Activated naive CD4-positive, alpha-beta T cell treated with anti-CD3 and anti-CD28 coated beads, Interleukin-2, amount 10 ng/mL, durations not matched to agents 5 hours and 36 hours (primary cell): ENCODE results near the gene PHYH. TPM values are rescaled to one million over a fixed set of nuclear protein-coding genes. Genes with fewer than 3 reads are reported as not detected.

Source experiments
- total RNA-seq, 2 experiments: library from RNA; stranded (reverse); gene quantifications; one replicate each; pipeline ENCODE4 v1.2.3, GENCODE V29; 2021

Gene PHYH
- 10 to 100 TPM in 1 of 2 experiments, 1 to 10 TPM in 1; 9.8 to 11.3 TPM for total RNA-seq

DNA sequence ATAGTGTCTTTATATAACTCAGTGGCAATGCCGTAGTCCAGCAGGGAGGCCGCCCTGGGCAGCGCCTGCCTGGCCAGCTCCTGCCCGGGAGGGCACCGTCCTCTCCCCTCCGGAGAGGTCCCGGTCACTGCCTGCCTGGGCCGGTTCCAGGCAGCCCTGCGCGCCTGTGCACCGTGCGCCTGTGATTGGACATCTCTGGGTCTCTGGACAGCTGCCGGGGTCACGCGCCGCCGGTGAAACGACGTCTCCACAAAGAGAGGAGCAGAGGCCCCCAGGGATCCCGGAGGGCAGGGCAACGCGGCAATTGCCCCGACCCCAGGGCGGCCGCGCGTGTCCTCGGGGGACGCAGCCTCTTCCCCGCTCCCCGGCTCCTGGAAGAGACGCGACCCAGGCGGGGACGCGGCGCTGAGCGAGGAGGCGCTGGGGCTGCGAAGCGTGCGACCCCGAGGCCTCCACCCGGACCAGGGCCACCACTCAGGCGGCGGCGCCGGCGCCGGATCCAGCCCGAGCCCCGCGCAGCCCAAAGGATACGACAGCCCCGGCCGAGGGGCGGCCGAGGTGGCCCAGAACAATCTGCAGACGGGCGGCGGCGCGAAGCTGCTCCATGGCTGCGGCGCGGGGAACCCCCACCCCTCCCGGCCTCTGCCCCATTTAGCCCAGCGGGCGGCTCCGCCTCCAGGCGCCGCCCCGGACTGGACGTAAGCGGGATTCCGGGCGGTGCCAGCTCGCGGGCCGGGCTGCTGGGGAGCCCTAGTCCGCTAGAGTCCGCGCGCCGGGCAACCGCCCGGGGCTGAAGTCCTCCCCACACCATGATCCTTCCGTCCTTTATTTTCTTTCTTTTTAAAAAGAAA, at the start of gene PHYH:
Gene PHYH (minus strand): TSS at position 628 of the 851 bp plus-strand sequence. CDS start 22 bp downstream, at position 606.

DNA sequence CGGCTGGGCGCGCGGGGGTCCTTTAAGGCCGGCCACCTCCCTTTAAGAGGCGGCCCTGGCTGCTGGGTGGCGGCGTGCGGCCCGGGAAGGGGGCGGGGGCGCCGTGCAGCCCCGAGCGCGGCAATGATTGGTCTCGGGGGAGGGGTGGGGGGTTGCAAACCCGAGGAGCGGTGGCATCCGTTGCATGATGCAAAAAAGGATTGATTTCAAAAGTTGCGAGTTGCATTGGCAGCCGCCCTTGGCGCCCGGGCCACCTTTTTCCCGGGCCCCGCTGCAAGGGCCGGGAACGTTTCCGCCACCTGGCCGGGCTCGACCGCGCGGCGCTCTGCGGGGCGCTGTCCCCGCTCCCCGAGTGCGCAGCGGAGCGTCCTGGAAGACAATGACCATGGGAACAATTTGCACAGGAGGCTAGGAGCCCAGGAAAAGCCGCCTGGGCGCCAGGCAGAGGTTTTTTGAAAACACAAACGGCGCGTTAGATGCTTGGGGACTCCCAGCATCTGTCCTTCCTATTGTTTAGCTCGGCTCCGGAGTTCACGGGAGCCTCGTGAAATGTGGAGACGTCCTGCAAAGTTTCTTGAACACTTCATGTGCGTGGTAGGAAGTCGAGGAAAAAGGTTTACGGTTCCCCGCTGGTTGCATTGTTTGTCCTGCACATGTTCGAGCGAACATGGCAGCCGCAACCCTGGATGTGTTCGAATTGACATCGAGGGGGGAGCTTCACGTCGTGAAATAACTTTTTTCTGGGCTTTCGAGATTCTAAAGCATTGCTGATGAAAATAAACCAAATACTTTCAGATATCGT, 48.6 kb upstream of the PHYH start, which contains the start of gene SEPHS1:
Gene SEPHS1 (minus strand): TSS at position 78 of the 802 bp plus-strand sequence. CDS start 3,343 bp downstream, outside the sequence.

GRCh38 chr10:13234172-13234571, 65.7 kb downstream of the PHYH start, which contains the start of gene UCMA:
TSS of gene UCMA (minus strand) at chr10:13234374. CDS start at chr10:13234258, 116 bp downstream.

Other genes starting within 250 kb of the PHYH start
- gene OPTN, start 199.9 kb downstream of the PHYH start, total RNA-seq = 100 to 1,000 TPM; 128 to 129 TPM
- gene MCM10, start 138.5 kb downstream of the PHYH start, total RNA-seq = 10 to 100 TPM; 30.4 to 35.8 TPM
- not detected for gene UCMA, start 65.7 kb downstream of the PHYH start, total RNA-seq
- 10 to 100 TPM; 56.1 to 60.2 TPM for gene SEPHS1, start 48.2 kb upstream of the PHYH start, total RNA-seq
- gene BEND7, start 228.9 kb upstream of the PHYH start, total RNA-seq = not detected